ENCODE data around the gene TDG. TPM values are rescaled to one million over a fixed set of nuclear protein-coding genes. Genes with fewer than 3 reads are reported as not detected.

Gene TDG
- total RNA-seq, 1 experiment from 2014 or later: 70.3 TPM

DNA sequence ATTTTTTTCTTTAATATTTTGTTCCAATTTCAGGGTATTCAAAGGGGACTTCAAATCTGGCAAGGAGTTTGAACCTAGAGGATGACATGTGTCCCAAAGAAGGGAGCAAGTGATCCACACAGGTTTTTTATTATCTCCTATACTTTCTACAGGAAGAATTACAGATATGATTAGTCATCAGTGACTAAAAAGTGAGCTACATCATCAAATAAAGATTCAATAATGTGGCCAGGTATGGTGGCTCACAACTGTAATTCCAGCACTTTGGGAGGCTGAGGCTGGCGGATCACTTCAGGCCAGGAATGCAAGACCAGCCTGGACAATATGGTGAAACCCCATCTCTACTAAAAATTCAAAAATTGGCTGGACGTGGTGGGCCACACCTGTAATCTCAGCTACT is 60.1 kb downstream of the TDG start:
- no peak overlapping the region for H4K91ac ChIP-seq (ENCODE audit: insufficient read length, low read depth, low read length)
- no peak overlapping the region for H2BK20ac ChIP-seq (ENCODE audit: low read depth, low read length, poor library complexity, severe bottlenecking)
- no CpG with 5 or more reads among the region's 2 CpGs for WGBS (ENCODE audit: extremely low coverage, insufficient read length, low lambda C conversion rate)
- no peaks in the 10 kb centered on the region for H3K4me1 ChIP-seq (ENCODE audit: insufficient read depth, low read length)
- no peak overlapping the region for H3K27ac ChIP-seq (ENCODE audit: insufficient read length, low read depth, low read length)
- no peak overlapping the region for H3K9ac ChIP-seq (ENCODE audit: extremely low read depth, insufficient read length, low read length)
- H3K18ac ChIP-seq (ENCODE audit: insufficient read length, low read depth, low read length): no peak overlapping the region
- no peak overlapping the region for H4K5ac ChIP-seq (ENCODE audit: insufficient read length, low read depth, low read length)
- no peak overlapping the region for H2BK12ac ChIP-seq (ENCODE audit: insufficient read length, low read depth, low read length)
- no peak overlapping the region for H2BK120ac ChIP-seq (ENCODE audit: low read depth, low read length, poor library complexity, severe bottlenecking)
- H2BK5ac ChIP-seq (ENCODE audit: insufficient read length, low read length): no peak overlapping the region
- Mint-ChIP-seq H3K4me3 (no peak overlapping the region), H3K36me3 (ENCODE audit: insufficient read depth in 1 of 3, low read depth in 3 of 3) (peaks cover 2 to 8% (median 5%) of the 10 kb centered on the region in 3 experiments; a peak in 3 of 7 replicates), H3K27ac (no peak overlapping the region), H3K9me3 (peaks cover 11 to 15% of the 10 kb centered on the region in 2 experiments), H3K27me3 (ENCODE audit: low read depth) (peaks cover 7% of the 10 kb centered on the region), H3K4me1 (no peaks in the 10 kb centered on the region)
- no peaks in the 10 kb centered on the region for H3K9me3 ChIP-seq (ENCODE audit: control insufficient read depth, low read depth, low read length)
- no peaks in the 10 kb centered on the region for H3K79me1 ChIP-seq (ENCODE audit: insufficient read depth, low read depth, low read length, poor library complexity, severe bottlenecking)
- H3T11ph ChIP-seq (ENCODE audit: low read length): no peak overlapping the region
- H3K23ac ChIP-seq (ENCODE audit: insufficient read length, low read depth, low read length): no peak overlapping the region
- no peaks in the 10 kb centered on the region for H4K20me1 ChIP-seq (ENCODE audit: control insufficient read depth, insufficient read depth, insufficient read length)
- H2AFZ ChIP-seq (ENCODE audit: low read length): no peak overlapping the region
- TF ChIP-seq, protein P1, sequence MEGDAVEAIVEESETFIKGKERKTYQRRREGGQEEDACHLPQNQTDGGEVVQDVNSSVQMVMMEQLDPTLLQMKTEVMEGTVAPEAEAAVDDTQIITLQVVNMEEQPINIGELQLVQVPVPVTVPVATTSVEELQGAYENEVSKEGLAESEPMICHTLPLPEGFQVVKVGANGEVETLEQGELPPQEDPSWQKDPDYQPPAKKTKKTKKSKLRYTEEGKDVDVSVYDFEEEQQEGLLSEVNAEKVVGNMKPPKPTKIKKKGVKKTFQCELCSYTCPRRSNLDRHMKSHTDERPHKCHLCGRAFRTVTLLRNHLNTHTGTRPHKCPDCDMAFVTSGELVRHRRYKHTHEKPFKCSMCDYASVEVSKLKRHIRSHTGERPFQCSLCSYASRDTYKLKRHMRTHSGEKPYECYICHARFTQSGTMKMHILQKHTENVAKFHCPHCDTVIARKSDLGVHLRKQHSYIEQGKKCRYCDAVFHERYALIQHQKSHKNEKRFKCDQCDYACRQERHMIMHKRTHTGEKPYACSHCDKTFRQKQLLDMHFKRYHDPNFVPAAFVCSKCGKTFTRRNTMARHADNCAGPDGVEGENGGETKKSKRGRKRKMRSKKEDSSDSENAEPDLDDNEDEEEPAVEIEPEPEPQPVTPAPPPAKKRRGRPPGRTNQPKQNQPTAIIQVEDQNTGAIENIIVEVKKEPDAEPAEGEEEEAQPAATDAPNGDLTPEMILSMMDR (conservative IDR thresholded peaks at IDR 0.05): no peak
- no peaks in the 10 kb centered on the region for H3K23me2 ChIP-seq (ENCODE audit: insufficient read length, low read depth, low read length, poor library complexity, severe bottlenecking)
- H3K56ac ChIP-seq (ENCODE audit: insufficient read length, low read depth, low read length): no peak overlapping the region
- no peak for DNase-seq
- H4K8ac ChIP-seq (replicated peaks; ENCODE audit: insufficient read length, low read depth, low read length): no peak overlapping the region
- H3K27me3 ChIP-seq (ENCODE audit: insufficient read depth, low read length): no peaks in the 10 kb centered on the region
- H3K4ac ChIP-seq (ENCODE audit: low read depth, low read length): no peak overlapping the region
- no peaks in the 10 kb centered on the region for H3K79me2 ChIP-seq (ENCODE audit: insufficient read depth, low read length)
- no peak overlapping the region for H3K4me2 ChIP-seq (ENCODE audit: insufficient read depth, insufficient read length, low read length)
- H2BK15ac ChIP-seq (ENCODE audit: low read depth, low read length): no peak overlapping the region
- H3K14ac ChIP-seq (ENCODE audit: insufficient read depth, low read length): no peak overlapping the region
- no peak overlapping the region for H2AK5ac ChIP-seq (ENCODE audit: insufficient read length, low read length)

All from H9 (cell line).